Lower leg skin (tissue), 4 donors: ENCODE results near the gene PCMTD2. TPM values are rescaled to one million over a fixed set of nuclear protein-coding genes. Genes with fewer than 3 reads are reported as not detected.

Experiments
- DNase-seq, 2 donors: peaks; one replicate each; pipeline ENCODE4 v3.0.0-alpha.2; 2019; ENCODE audit warnings: low spot score in 2 of 2
- H3K4me3 ChIP-seq: fragments of 200-600 bp; sonication (generic); 2 replicates; pipeline ENCODE4 v1.5.1; 2017; ENCODE audit warnings: mild to moderate bottlenecking, low read depth; ENCODE audit not compliant: poor library complexity, severe bottlenecking
- CTCF ChIP-seq, 3 donors: fragments of 450-650 bp; IDR thresholded peaks; one replicate each; pipeline ENCODE4 v1.5.1; 2016; ENCODE audit warnings: antibody characterized with exemption in 3 of 3, mild to moderate bottlenecking in 3 of 3, moderate library complexity in 2 of 3
- POLR2A ChIP-seq, 2 donors: fragments of 450-650 bp; IDR thresholded peaks; one replicate each; pipeline ENCODE4 v1.6.1; 2016 to 2017; ENCODE audit warnings: antibody characterized with exemption in 2 of 2, mild to moderate bottlenecking in 1 of 2, moderate library complexity in 1 of 2
- WGBS, 2 donors: methylation state at CpG; one replicate each; pipeline ENCODE4 v1.1.5; 2018; 5-methylcytosine and 5-hydroxymethylcytosine counted together
- intact Hi-C: fragments of 100-400 bp; cut with DNase I; formaldehyde crosslinking; loops from one replicate; pipeline ENCODE4 v1.15.0; 2023; ENCODE audit warnings: low total_unique reads
- total RNA-seq, 4 donors: library from RNA; depleted of rRNA; stranded (reverse); fragments of >200 nt; gene quantifications; one replicate each; pipeline ENCODE4 v1.1.0, GENCODE V29; 2016

PCMTD2 gene
- total RNA-seq, 4 donors from 2014 or later, result 87.5 to 164 (median 132) TPM

- intact Hi-C loops, result no loop called here
- TF ChIP-seq POLR2A (IDR thresholded peaks at IDR 0.05) (no peak), CTCF (IDR thresholded peaks at IDR 0.05) (no peak)
- 44 to 58% methylated on average over 6 to 8 of the region's 8 CpGs for WGBS, 2 donors
- peak in 1 of 2 donors; percentile 20 for DNase-seq
- H3K4me3 ChIP-seq, result no peak overlapping the region
These were observed 10.5 kb upstream of the PCMTD2 start for GRCh38 chr20:64244870-64245603.

- intact Hi-C loops, result no loop called here
- WGBS, 2 donors, result 76 to 87% methylated on average over 9 of the region's 9 CpGs
- DNase-seq, result peak in 1 of 2 donors; percentile 52
- no peak for TF ChIP-seq POLR2A (IDR thresholded peaks at IDR 0.05)
- no peak overlapping the region for H3K4me3 ChIP-seq
These were observed 9.6 kb upstream of the PCMTD2 start for GRCh38 chr20:64245746-64246595.

GRCh38 chr20:64246616-64247306, 8.8 kb upstream of the PCMTD2 start:
- TF ChIP-seq POLR2A (IDR thresholded peaks at IDR 0.05) (no peak), CTCF (IDR thresholded peaks at IDR 0.05) (no peak)
- WGBS, 2 donors, result 74 to 81% methylated on average over 10 of the region's 10 CpGs
- H3K4me3 ChIP-seq, result no peak overlapping the region
- intact Hi-C loops, result no loop called here
- DNase-seq, result peak in 1 of 2 donors; percentile 77

GRCh38 chr20:64247307-64247618, 8.3 kb upstream of the PCMTD2 start:
- no peak overlapping the region for H3K4me3 ChIP-seq
- TF ChIP-seq POLR2A (IDR thresholded peaks at IDR 0.05) (no peak), CTCF (IDR thresholded peaks at IDR 0.05) (no peak)
- DNase-seq, result no peak
- intact Hi-C loops, result no loop called here
- WGBS, 2 donors, result 78 to 86% methylated on average over 9 of the region's 9 CpGs

- TF ChIP-seq POLR2A (IDR thresholded peaks at IDR 0.05) (no peak), CTCF (IDR thresholded peaks at IDR 0.05) (no peak)
- no peak overlapping the region for H3K4me3 ChIP-seq
- 66 to 72% methylated on average over 32 of the region's 33 CpGs for WGBS, 2 donors
- intact Hi-C loops, result no loop called here
- peak in 1 of 2 donors; percentile 77 for DNase-seq
These were observed 7.3 kb upstream of the PCMTD2 start for GRCh38 chr20:64247970-64248841.
